Measurements from ENCODE around the gene NOP10.
"Not testable (repeated sequence)": the region's sequence is repeated elsewhere in the genome, so short reads cannot be mapped to it uniquely, and the experiment has no call there.

GRCh38 chr15:34389594-34390086 lies 46.7 kb upstream of the NOP10 start:
- not testable (repeated sequence) for TF ChIP-seq CTCF (conservative IDR thresholded peaks at IDR 0.05); ZFX (IDR thresholded peaks at IDR 0.05)

All from C4-2B (cell line).